CD4-positive, alpha-beta memory T cell (primary cell): ENCODE results near the gene RNASE2. TPM values are rescaled to one million over a fixed set of nuclear protein-coding genes. Genes with fewer than 3 reads are reported as not detected.

ENCODE experiments used
- CTCF ChIA-PET: fragments of 350-600 bp; sonication (Branson Sonifier 250); formaldehyde crosslinking; loops from one replicate; lab custom pipeline; 2021; ENCODE audit warnings: inconsistent platforms; ENCODE audit not compliant: partially characterized antibody; lab: Charles Lee
- POLR2A ChIA-PET: fragments of 350-600 bp; sonication (Branson Sonifier 250); formaldehyde crosslinking; loops from one replicate; lab custom pipeline; 2021; ENCODE audit not compliant: partially characterized antibody; lab: Charles Lee
- DNase-seq, 5 donors: peaks; one replicate each; pipeline versions ENCODE4 v3.0.0 to v3.0.0-alpha.2; 2020 to 2022; ENCODE audit warnings: mixed read lengths in 1 of 5
- H3K27ac ChIP-seq: one replicate; pipeline ENCODE4 v1.7.0; 2013; ENCODE audit warnings: low read depth, low read length
- H3K27me3 ChIP-seq: 2 replicates; pipeline ENCODE4 v1.7.0; 2013; ENCODE audit warnings: mild to moderate bottlenecking, low read length, moderate library complexity; ENCODE audit not compliant: insufficient read depth
- H3K36me3 ChIP-seq: 2 replicates; pipeline ENCODE4 v1.7.0; 2013; ENCODE audit warnings: mild to moderate bottlenecking, low read length, moderate library complexity; ENCODE audit not compliant: insufficient read depth
- H3K4me1 ChIP-seq: 2 replicates; pipeline ENCODE4 v1.7.0; 2013; ENCODE audit warnings: mild to moderate bottlenecking, low read length, moderate library complexity; ENCODE audit not compliant: insufficient read depth
- H3K4me3 ChIP-seq, 2 donors: one replicate each; pipeline ENCODE4 v1.7.0; 2013; ENCODE audit warnings: low read length in 2 of 2, mild to moderate bottlenecking in 1 of 2
- H3K9me3 ChIP-seq, 2 donors: one replicate each; pipeline ENCODE4 v1.7.0; 2013; ENCODE audit warnings: low read length in 2 of 2, control low read depth in 1 of 2; ENCODE audit not compliant: control insufficient read depth in 1 of 2
- H3K27ac Mint-ChIP-seq, 7 donors: one replicate each; pipeline ENCODE4 v1.8.0; 2020 to 2021; ENCODE audit warnings: mixed read lengths in 7 of 7, mild to moderate bottlenecking in 6 of 7, inconsistent platforms in 3 of 7, moderate library complexity in 3 of 7
- H3K27me3 Mint-ChIP-seq, 2 donors: one replicate each; pipeline ENCODE4 v1.8.0; 2020 to 2021; ENCODE audit warnings: mixed read lengths in 2 of 2
- H3K36me3 Mint-ChIP-seq, 2 donors: one replicate each; pipeline ENCODE4 v1.8.0; 2020 to 2021; ENCODE audit warnings: mixed read lengths in 2 of 2, inconsistent platforms in 1 of 2, mild to moderate bottlenecking in 1 of 2
- H3K4me1 Mint-ChIP-seq, 4 donors: one replicate each; pipeline ENCODE4 v1.8.0; 2020 to 2021; ENCODE audit warnings: mixed read lengths in 4 of 4, mild to moderate bottlenecking in 1 of 4
- H3K4me3 Mint-ChIP-seq, 8 donors: one replicate each; pipeline ENCODE4 v1.8.0; 2020 to 2021; ENCODE audit warnings: mixed read lengths in 8 of 8, mild to moderate bottlenecking in 7 of 8, moderate library complexity in 6 of 8, inconsistent platforms in 3 of 8
- H3K9me3 Mint-ChIP-seq, 8 donors: one replicate each; pipeline ENCODE4 v1.8.0; 2020 to 2021; ENCODE audit warnings: mixed read lengths in 8 of 8, mild to moderate bottlenecking in 5 of 8, inconsistent platforms in 3 of 8, moderate library complexity in 1 of 8
- intact Hi-C: fragments of 100-400 bp; cut with micrococcal nuclease; formaldehyde crosslinking; loops from one replicate; pipeline ENCODE4 v1.15.1; 2023
- polyA plus RNA-seq, 2 donors: library from polyadenylated mRNA; unstranded; fragments of 300-500 nt; fragmentation: Illumina TruSeq; gene quantifications; one replicate each; pipeline ENCODE4 v1.2.3, GENCODE V29; 2021
- total RNA-seq, 2 experiments: library from RNA; stranded (reverse); gene quantifications; one replicate each; pipeline ENCODE4 v1.2.3, GENCODE V29; 2021

Gene RNASE2
- total and polyA plus RNA-seq, 4 experiments from 2014 or later = not detected

- Histone ChIP-seq H3K27me3 (no peaks in the 10 kb centered on the region), H3K4me3 (no peak overlapping the region), H3K27ac (no peak overlapping the region), H3K36me3 (no peaks in the 10 kb centered on the region), H3K4me1 (no peaks in the 10 kb centered on the region), H3K9me3 (no peaks in the 10 kb centered on the region)
- no peak for DNase-seq
- Mint-ChIP-seq H3K4me3 (no peak overlapping the region), H3K27me3 (no peaks in the 10 kb centered on the region), H3K36me3 (no peaks in the 10 kb centered on the region), H3K9me3 (no peaks in the 10 kb centered on the region), H3K4me1 (no peaks in the 10 kb centered on the region), H3K27ac (no peak overlapping the region)
- ChIA-PET CTCF (interaction anchor here (1.0 to 6.7 kb wide), 5 partner anchors 8 to 101 kb away, joined by 3 to 57 read pairs (median 4); no protein-coding TSS in a partner anchor), POLR2A (no interaction called here)
- intact Hi-C loops = no loop called here
Observed at GRCh38 chr14:21003788-21004346, 48.6 kb downstream of the RNASE2 start.

Other genes starting within 250 kb of the RNASE2 start
- not detected for gene EDDM3A, start 209.6 kb upstream of the RNASE2 start, total RNA-seq
- not detected for gene EDDM3A, start 209.6 kb upstream of the RNASE2 start, polyA plus RNA-seq
- gene EDDM3B, start 187.1 kb upstream of the RNASE2 start, total RNA-seq = not detected
- gene EDDM3B, start 187.1 kb upstream of the RNASE2 start, polyA plus RNA-seq = not detected
- gene RNASE6, start 174.2 kb upstream of the RNASE2 start, total RNA-seq = 1 to 10 TPM; 4.5 to 4.8 TPM
- gene RNASE6, start 174.2 kb upstream of the RNASE2 start, polyA plus RNA-seq = 10 to 100 TPM; 11.8 to 15.8 TPM
- 1 to 10 TPM; 4.9 to 5.3 TPM for gene RNASE1, start 152.6 kb upstream of the RNASE2 start, total RNA-seq
- gene RNASE1, start 152.6 kb upstream of the RNASE2 start, polyA plus RNA-seq = not detected
- gene RNASE3, start 64.1 kb upstream of the RNASE2 start, total RNA-seq = not detected
- not detected for gene RNASE3, start 64.1 kb upstream of the RNASE2 start, polyA plus RNA-seq
- gene METTL17, start 34.5 kb downstream of the RNASE2 start, total RNA-seq = 100 to 1,000 TPM; 119 to 125 TPM
- gene METTL17, start 34.5 kb downstream of the RNASE2 start, polyA plus RNA-seq = 10 to 100 TPM; 36.9 to 42.0 TPM
- under 1 TPM in 1 of 2 experiments, not detected in 1; 0.67 TPM for gene SLC39A2, start 43.8 kb downstream of the RNASE2 start, total RNA-seq
- not detected for gene SLC39A2, start 43.8 kb downstream of the RNASE2 start, polyA plus RNA-seq
- 10 to 100 TPM; 31.9 to 32.4 TPM for gene NDRG2, start 69.6 kb downstream of the RNASE2 start, total RNA-seq
- gene NDRG2, start 69.6 kb downstream of the RNASE2 start, polyA plus RNA-seq = 10 to 100 TPM; 26.9 to 34.5 TPM
- gene TPPP2, start 74.7 kb downstream of the RNASE2 start, total RNA-seq = not detected
- gene TPPP2, start 74.7 kb downstream of the RNASE2 start, polyA plus RNA-seq = not detected
- not detected for gene RNASE13, start 79.3 kb downstream of the RNASE2 start, total RNA-seq
- gene RNASE13, start 79.3 kb downstream of the RNASE2 start, polyA plus RNA-seq = not detected
- gene RNASE7, start 86.9 kb downstream of the RNASE2 start, total RNA-seq = not detected
- not detected for gene RNASE7, start 86.9 kb downstream of the RNASE2 start, polyA plus RNA-seq
- gene RNASE8, start 102.3 kb downstream of the RNASE2 start, total RNA-seq = not detected
- gene RNASE8, start 102.3 kb downstream of the RNASE2 start, polyA plus RNA-seq = not detected
- under 1 TPM; 0.42 to 0.49 TPM for gene ARHGEF40, start 114.8 kb downstream of the RNASE2 start, total RNA-seq
- gene ARHGEF40, start 114.8 kb downstream of the RNASE2 start, polyA plus RNA-seq = under 1 TPM; 0.52 to 0.66 TPM
- 1 to 10 TPM; 7.6 to 8.0 TPM for gene ZNF219, start 143.2 kb downstream of the RNASE2 start, total RNA-seq
- 1 to 10 TPM in 1 of 2 donors, under 1 TPM in 1; 0.80 to 3.0 TPM for gene ZNF219, start 143.2 kb downstream of the RNASE2 start, polyA plus RNA-seq
- gene TMEM253, start 145.6 kb downstream of the RNASE2 start, total RNA-seq = not detected
- not detected for gene TMEM253, start 145.6 kb downstream of the RNASE2 start, polyA plus RNA-seq
- not detected for gene OR5AU1, start 200.6 kb downstream of the RNASE2 start, total RNA-seq
- gene OR5AU1, start 200.6 kb downstream of the RNASE2 start, polyA plus RNA-seq = not detected